Sigmoid colon (tissue), 7 donors: Measurements from ENCODE around the gene ATG13. TPM values are rescaled to one million over a fixed set of nuclear protein-coding genes. Genes with fewer than 3 reads are reported as not detected.

Experiments used
- DNase-seq: peaks from one replicate; pipeline ENCODE4 v3.0.0-alpha.2; 2019
- H3K27ac ChIP-seq, 4 donors: fragments of 200-600 bp; sonication (generic); one replicate each; pipeline ENCODE4 v1.5.1; 2016 to 2019; ENCODE audit warnings: mild to moderate bottlenecking in 1 of 4
- H3K27me3 ChIP-seq, 3 donors: fragments of 200-600 bp; sonication (generic); one replicate each; pipeline ENCODE4 v1.5.1; 2019; ENCODE audit warnings: mild to moderate bottlenecking in 1 of 3
- H3K36me3 ChIP-seq, 4 donors: fragments of 200-600 bp; sonication (generic); one replicate each; pipeline ENCODE4 v1.5.1; 2016 to 2019
- H3K4me1 ChIP-seq, 4 donors: fragments of 200-600 bp; sonication (generic); one replicate each; pipeline ENCODE4 v1.5.1; 2017 to 2019
- H3K4me3 ChIP-seq, 4 donors: fragments of 200-600 bp; sonication (generic); one replicate each; pipeline ENCODE4 v1.5.1; 2017 to 2019; ENCODE audit warnings: mild to moderate bottlenecking in 2 of 4, moderate library complexity in 1 of 4
- H3K9me3 ChIP-seq, 4 donors: fragments of 200-600 bp in 3 of 4; sonication (generic) in 3 of 4; one replicate each; pipeline versions ENCODE4 v1.5.1 to v1.6.1; 2013 to 2019
- CTCF ChIP-seq, 4 experiments: fragments of 450-650 bp in 3 of 4; fragments of 200-600 bp in 1 of 4; IDR thresholded peaks; one replicate each; pipeline ENCODE4 v1.5.1; 2016 to 2019; ENCODE audit warnings: antibody characterized with exemption in 4 of 4, mild to moderate bottlenecking in 3 of 4, moderate library complexity in 2 of 4
- EP300 ChIP-seq, 4 donors: sonication (generic); formaldehyde crosslinking; IDR thresholded peaks; one replicate each; pipeline ENCODE4 v1.6.1; 2017; ENCODE audit warnings: antibody characterized with exemption in 4 of 4
- POLR2A ChIP-seq, 2 donors: fragments of 450-650 bp; IDR thresholded peaks; one replicate each; pipeline ENCODE4 v1.6.1; 2016; ENCODE audit warnings: antibody characterized with exemption in 2 of 2, mild to moderate bottlenecking in 2 of 2, moderate library complexity in 2 of 2
- POLR2AphosphoS5 ChIP-seq, 4 donors: sonication (generic); formaldehyde crosslinking; IDR thresholded peaks; one replicate each; pipeline ENCODE4 v1.6.1; 2017; ENCODE audit warnings: antibody characterized with exemption in 4 of 4
- WGBS, 2 donors: extraction: QIAGEN DNeasy Blood & Tissue Kit; methylation state at CpG; one replicate each; pipeline ENCODE4 v1.1.7; 2013; 5-methylcytosine and 5-hydroxymethylcytosine counted together
- intact Hi-C: fragments of 100-400 bp; cut with DNase I; formaldehyde crosslinking; loops from one replicate; pipeline ENCODE4 v1.15.1; 2023
- polyA plus RNA-seq, 3 donors: library from polyadenylated mRNA; stranded (reverse); fragments of 200-250 nt; gene quantifications; one replicate each; pipeline ENCODE4 v1.2.3, GENCODE V29; 2013
- total RNA-seq, 4 donors: library from RNA; depleted of rRNA; stranded (reverse); fragments of >200 nt; gene quantifications; one replicate each; pipeline ENCODE4 v1.1.0, GENCODE V29; 2016
- donor health status: healthy with polysubstance abuse.
- donor health status: Bipolar disorder and iron deficiency.
- donor health status: healthy.

The ATG13 gene
- total and polyA plus RNA-seq, 7 donors, result 27.6 to 96.4 (median 48.5) TPM

GRCh38 chr11:46696212-46696558, 78.8 kb downstream of the ATG13 start:
- H3K9me3 ChIP-seq, result no peaks in the 10 kb centered on the region
- H3K4me1 ChIP-seq, result peaks cover 2 to 68% (median 53%) of the 10 kb centered on the region in 4 donors
- H3K27me3 ChIP-seq, result no peaks in the 10 kb centered on the region
- peaks cover 15 to 43% (median 33%) of the 10 kb centered on the region in 4 donors for H3K36me3 ChIP-seq
- peak overlapping the region; percentile 30 to 91 (median 72) for H3K27ac ChIP-seq
- TF ChIP-seq POLR2AphosphoS5 (IDR thresholded peaks at IDR 0.05) (no peak), POLR2A (IDR thresholded peaks at IDR 0.05) (no peak), CTCF (IDR thresholded peaks at IDR 0.05) (no peak), EP300 (IDR thresholded peaks at IDR 0.05) (no peak)
- H3K4me3 ChIP-seq, result no peak overlapping the region
- intact Hi-C loops, result no loop called here
- no peak for DNase-seq
- 79 to 86% methylated on average over 11 of the region's 11 CpGs for WGBS, 2 donors

GRCh38 chr11:46697303-46697702, 80.0 kb downstream of the ATG13 start:
- no peaks in the 10 kb centered on the region for H3K9me3 ChIP-seq
- peak overlapping the region; percentile 12 to 91 (median 72) for H3K27ac ChIP-seq
- H3K36me3 ChIP-seq, result peaks cover 15 to 37% (median 25%) of the 10 kb centered on the region in 4 donors
- WGBS, 2 donors, result 78 to 82% methylated on average over 3 of the region's 3 CpGs
- DNase-seq, result no peak
- TF ChIP-seq EP300 (IDR thresholded peaks at IDR 0.05), result no peak
- TF ChIP-seq CTCF (IDR thresholded peaks at IDR 0.05), result no peak
- TF ChIP-seq POLR2AphosphoS5 (IDR thresholded peaks at IDR 0.05), result no peak
- TF ChIP-seq POLR2A (IDR thresholded peaks at IDR 0.05), result no peak
- no peaks in the 10 kb centered on the region for H3K27me3 ChIP-seq
- peak overlapping the region in 1 of 4 donors; percentile 9 for H3K4me3 ChIP-seq
- intact Hi-C loops, result no loop called here
- H3K4me1 ChIP-seq, result peaks cover 2 to 80% (median 64%) of the 10 kb centered on the region in 4 donors

GRCh38 chr11:46697723-46698122, 80.4 kb downstream of the ATG13 start:
- intact Hi-C loops, result no loop called here
- Histone ChIP-seq H3K27me3 (no peaks in the 10 kb centered on the region), H3K9me3 (no peaks in the 10 kb centered on the region), H3K27ac (peak overlapping the region; percentile 12 to 91 (median 72)), H3K4me1 (peaks cover 2 to 84% (median 67%) of the 10 kb centered on the region in 4 donors), H3K36me3 (peaks cover 15 to 38% (median 24%) of the 10 kb centered on the region in 4 donors), H3K4me3 (no peak overlapping the region)
- no peak for TF ChIP-seq CTCF (IDR thresholded peaks at IDR 0.05)
- no peak for TF ChIP-seq POLR2A (IDR thresholded peaks at IDR 0.05)
- no peak for TF ChIP-seq POLR2AphosphoS5 (IDR thresholded peaks at IDR 0.05)
- DNase-seq, result no peak
- 61 to 75% methylated on average over 2 of the region's 2 CpGs for WGBS, 2 donors

GRCh38 chr11:46698597-46698996, 81.2 kb downstream of the ATG13 start:
- Histone ChIP-seq H3K27ac (peak overlapping the region in 2 of 4 donors; percentile 89 to 91), H3K4me3 (peak overlapping the region in 1 of 4 donors; percentile 93), H3K4me1 (peaks cover 2 to 84% (median 69%) of the 10 kb centered on the region in 4 donors), H3K9me3 (no peaks in the 10 kb centered on the region), H3K36me3 (peaks cover 19 to 40% (median 29%) of the 10 kb centered on the region in 4 donors), H3K27me3 (no peaks in the 10 kb centered on the region)
- intact Hi-C loops, result no loop called here
- WGBS, 2 donors, result 87 to 88% methylated on average over 1 of the region's 1 CpG
- DNase-seq, result no peak
- TF ChIP-seq EP300 (IDR thresholded peaks at IDR 0.05), result no peak
- TF ChIP-seq CTCF (IDR thresholded peaks at IDR 0.05), result no peak
- TF ChIP-seq POLR2AphosphoS5 (IDR thresholded peaks at IDR 0.05), result no peak
- no peak for TF ChIP-seq POLR2A (IDR thresholded peaks at IDR 0.05)
